ENCODE measurements around the gene RNF180.
"Not testable (repeated sequence)": the region's sequence is repeated elsewhere in the genome, so short reads cannot be mapped to it uniquely, and the experiment has no call there.

Gene RNF180

DNA sequence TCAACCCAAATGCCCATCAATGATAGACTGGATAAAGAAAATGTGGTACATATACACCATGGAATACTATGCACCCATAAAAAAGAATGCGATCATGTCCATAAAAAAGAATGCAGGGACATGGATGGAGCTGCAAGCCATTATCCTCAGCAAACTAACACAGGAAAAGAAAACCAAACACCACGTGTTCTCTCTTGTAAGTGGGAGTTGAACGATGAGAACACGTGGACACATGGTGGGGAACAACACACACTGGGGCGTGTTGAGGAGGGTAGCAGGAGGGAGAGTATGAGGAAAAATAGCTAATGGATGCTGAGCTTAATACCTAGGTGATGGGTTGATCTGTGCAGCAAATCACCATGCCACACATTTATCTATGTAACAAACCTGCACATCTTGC is 233.1 kb downstream of the RNF180 start:
- DNase-seq = not testable (repeated sequence)

DNA sequence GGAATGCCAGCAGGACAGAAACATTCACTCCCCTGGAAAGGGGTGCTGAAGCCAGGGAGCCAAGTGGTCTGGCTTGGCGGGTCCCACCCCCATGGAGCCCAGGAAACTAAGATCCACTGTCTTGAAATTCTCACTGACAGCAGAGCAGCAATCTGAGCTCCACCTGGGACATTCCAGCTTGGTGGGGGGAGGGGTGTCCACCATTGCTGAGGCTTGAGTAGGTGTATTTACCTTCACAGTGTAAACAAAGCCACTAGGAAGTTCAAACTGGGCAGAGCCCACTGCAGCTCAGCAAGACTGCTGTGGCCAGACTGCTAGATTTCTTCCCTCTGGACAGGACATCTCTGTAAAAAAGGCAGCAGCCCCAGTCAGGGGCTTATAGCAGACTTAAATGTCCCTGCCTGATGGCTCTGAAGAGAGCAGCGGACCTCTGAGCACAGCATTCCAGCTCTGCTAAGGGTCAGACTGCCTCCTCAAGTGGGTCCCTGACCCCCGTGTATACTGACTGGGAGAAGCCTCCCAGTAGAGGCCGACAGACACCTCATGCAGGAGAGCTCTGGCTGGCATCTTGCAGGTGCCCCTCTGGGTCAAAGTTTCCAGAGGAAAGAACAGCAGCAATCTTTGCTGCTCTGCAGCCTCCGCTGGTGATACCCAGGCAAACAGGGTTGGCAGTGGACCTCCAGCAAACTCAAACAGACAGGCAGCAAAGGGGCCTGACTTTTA is 241.6 kb downstream of the RNF180 start:
- DNase-seq = not testable (repeated sequence)

DNA sequence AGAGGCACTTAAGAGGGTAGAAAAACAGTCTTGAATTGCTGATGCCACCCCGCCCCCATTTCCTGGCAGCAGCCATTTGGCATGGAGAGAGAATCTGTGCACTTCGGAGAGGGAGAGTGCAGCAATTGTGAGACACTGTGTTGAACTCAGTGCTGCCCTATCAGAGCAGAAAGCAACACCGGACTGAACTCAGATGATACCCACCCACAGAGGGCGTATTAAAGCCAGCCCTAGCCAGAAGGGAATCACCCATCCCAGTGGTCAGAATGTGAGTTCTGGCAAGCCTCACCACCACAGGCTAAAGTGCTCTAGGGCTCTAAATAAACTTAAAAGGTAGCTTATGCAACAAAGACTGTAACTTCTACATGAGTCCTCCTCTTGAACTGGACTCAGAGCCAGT is 251.7 kb downstream of the RNF180 start:
- no peak for DNase-seq

DNA sequence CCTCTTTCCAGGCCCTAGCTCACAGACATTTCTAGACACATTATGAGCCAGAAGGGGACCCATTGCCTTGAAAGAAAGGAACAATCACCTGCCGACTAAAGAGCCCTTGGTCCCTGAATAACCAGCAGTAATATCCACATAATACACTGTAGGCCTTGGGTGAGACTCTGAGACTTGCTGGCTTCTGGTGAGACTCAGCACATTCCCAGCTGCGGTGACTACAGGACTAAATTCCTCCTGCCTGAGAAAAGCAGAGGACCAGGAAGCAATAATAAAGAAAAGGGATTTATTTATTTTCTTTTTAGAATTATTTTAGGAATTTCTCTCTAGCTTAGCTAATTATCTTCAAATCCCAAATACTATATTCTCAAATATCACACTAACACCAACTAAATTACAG is 252.4 kb downstream of the RNF180 start:
- DNase-seq = no peak

Measured in NCI-H1930 (cell line).